Endodermal cell (in vitro differentiated cells): Measurements from ENCODE around the gene HOXC11. TPM values are rescaled to one million over a fixed set of nuclear protein-coding genes. Genes with fewer than 3 reads are reported as not detected.

Experiments
- DNase-seq: peaks from one replicate; pipeline ENCODE4 v3.0.0-alpha.2; 2017
- H3K27ac ChIP-seq: 2 replicates; pipeline ENCODE4 v1.5.1; 2013; ENCODE audit warnings: mild to moderate bottlenecking, low read depth, low read length, moderate library complexity
- H3K27me3 ChIP-seq: 2 replicates; pipeline ENCODE4 v1.6.1; 2013; ENCODE audit warnings: mild to moderate bottlenecking, low read length, moderate library complexity; ENCODE audit not compliant: insufficient read depth, control insufficient read depth, poor library complexity, severe bottlenecking
- H3K36me3 ChIP-seq: 2 replicates; pipeline ENCODE4 v1.7.0; 2013; ENCODE audit warnings: mild to moderate bottlenecking, low read length, moderate library complexity; ENCODE audit not compliant: control insufficient read depth, insufficient read depth
- H3K4me1 ChIP-seq: one replicate; pipeline ENCODE4 v1.7.0; 2013; ENCODE audit warnings: low read length; ENCODE audit not compliant: control insufficient read depth, insufficient read depth
- H3K4me3 ChIP-seq: 2 replicates; pipeline ENCODE4 v1.5.1; 2013; ENCODE audit warnings: mild to moderate bottlenecking, low read length, moderate library complexity
- H3K9ac ChIP-seq: 2 replicates; pipeline ENCODE4 v1.6.1; 2013; ENCODE audit warnings: mild to moderate bottlenecking, low read length, moderate library complexity; ENCODE audit not compliant: poor library complexity, severe bottlenecking; ENCODE audit errors: extremely low read depth
- H3K9me3 ChIP-seq: 2 replicates; pipeline ENCODE4 v1.6.1; 2013; ENCODE audit warnings: mild to moderate bottlenecking, low read length, moderate library complexity; ENCODE audit not compliant: control insufficient read depth
- H3K27ac Mint-ChIP-seq: 2 replicates; pipeline ENCODE4 v1.8.0; 2020; ENCODE audit warnings: mixed read lengths
- H3K27me3 Mint-ChIP-seq: 2 replicates; pipeline ENCODE4 v1.8.0; 2021; ENCODE audit warnings: mild to moderate bottlenecking, mixed read lengths; ENCODE audit not compliant: insufficient read depth
- H3K36me3 Mint-ChIP-seq: 2 replicates; pipeline ENCODE4 v1.8.0; 2020; ENCODE audit warnings: low read depth, mixed read lengths
- H3K4me1 Mint-ChIP-seq: 2 replicates; pipeline ENCODE4 v1.8.0; 2020; ENCODE audit warnings: mixed read lengths
- H3K4me3 Mint-ChIP-seq: 2 replicates; pipeline ENCODE4 v1.8.0; 2020; ENCODE audit warnings: mild to moderate bottlenecking, moderate library complexity, mixed read lengths
- H3K9me3 Mint-ChIP-seq: 2 replicates; pipeline ENCODE4 v1.8.0; 2020; ENCODE audit warnings: mild to moderate bottlenecking, mixed read lengths
- CTCF ChIP-seq: fragments of 200-600 bp; sonication (generic); conservative IDR thresholded peaks from 2 replicates; pipeline ENCODE4 v1.5.0; 2021; ENCODE audit warnings: antibody characterized with exemption, mild to moderate bottlenecking
- WGBS, 2 experiments: methylation state at CpG; one replicate each; pipeline versions ENCODE4 v1.1.5 to v1.1.7; 2013; ENCODE audit warnings: missing lambda C conversion rate in 2 of 2, mixed read lengths in 1 of 2; ENCODE audit not compliant: insufficient coverage in 1 of 2, insufficient read length in 1 of 2; 5-methylcytosine and 5-hydroxymethylcytosine counted together
- total RNA-seq, 2 donors: library from RNA; stranded (reverse); fragmentation: NEBNext Ultra II Directional in 1 of 2; extraction: Animal tissue kit (Norgen Biotek cat#: 25700) in 1 of 2; gene quantifications; 2 replicates in 1 of 2; 3 replicates in 1 of 2; pipeline ENCODE4 v1.2.1, GENCODE V29; 2021

HOXC11 gene
- total RNA-seq, 2 donors from 2014 or later = not detected

GRCh38 chr12:53950789-53951576 is 21.9 kb upstream of the HOXC11 start:
- no peaks in the 10 kb centered on the region for H3K36me3 Mint-ChIP-seq
- TF ChIP-seq CTCF = no peak
- no peaks in the 10 kb centered on the region for H3K4me1 ChIP-seq
- H3K27me3 ChIP-seq = peaks cover 100% of the 10 kb centered on the region
- H3K27me3 Mint-ChIP-seq = peaks cover 99% of the 10 kb centered on the region
- H3K4me1 Mint-ChIP-seq = no peaks in the 10 kb centered on the region
- H3K36me3 ChIP-seq = no peaks in the 10 kb centered on the region
- WGBS, 2 experiments = 11 to 13% methylated on average over 7 to 34 of the region's 34 CpGs
- DNase-seq = peak; percentile 62
- H3K9me3 Mint-ChIP-seq = peaks cover 2% of the 10 kb centered on the region
- no peak overlapping the region for H3K4me3 Mint-ChIP-seq
- H3K27ac ChIP-seq = no peak overlapping the region
- peaks cover 23% of the 10 kb centered on the region for H3K9me3 ChIP-seq
- no peak overlapping the region for H3K27ac Mint-ChIP-seq
- no peak overlapping the region for H3K9ac ChIP-seq
- no peak overlapping the region for H3K4me3 ChIP-seq

- Histone ChIP-seq H3K4me1 (no peaks in the 10 kb centered on the region), H3K36me3 (no peaks in the 10 kb centered on the region), H3K4me3 (no peak overlapping the region), H3K9me3 (peaks cover 23% of the 10 kb centered on the region), H3K9ac (no peak overlapping the region), H3K27ac (no peak overlapping the region), H3K27me3 (peaks cover 100% of the 10 kb centered on the region)
- Mint-ChIP-seq H3K27ac (no peak overlapping the region), H3K4me3 (no peak overlapping the region), H3K9me3 (peaks cover 2% of the 10 kb centered on the region), H3K36me3 (no peaks in the 10 kb centered on the region), H3K4me1 (no peaks in the 10 kb centered on the region), H3K27me3 (peaks cover 99% of the 10 kb centered on the region)
- no peak for TF ChIP-seq CTCF
- peak; percentile 71 for DNase-seq
- 6 to 14% methylated on average over 35 to 47 of the region's 47 CpGs for WGBS, 2 experiments
Observed at GRCh38 chr12:53951577-53952334, 21.2 kb upstream of the HOXC11 start.

GRCh38 chr12:53952335-53952694 is 20.6 kb upstream of the HOXC11 start:
- Mint-ChIP-seq H3K9me3 (peaks cover 2% of the 10 kb centered on the region), H3K27ac (no peak overlapping the region), H3K4me3 (no peak overlapping the region), H3K4me1 (no peaks in the 10 kb centered on the region), H3K27me3 (peaks cover 99% of the 10 kb centered on the region), H3K36me3 (no peaks in the 10 kb centered on the region)
- Histone ChIP-seq H3K36me3 (no peaks in the 10 kb centered on the region), H3K9me3 (peaks cover 23% of the 10 kb centered on the region), H3K4me3 (no peak overlapping the region), H3K27me3 (peaks cover 100% of the 10 kb centered on the region), H3K4me1 (no peaks in the 10 kb centered on the region), H3K9ac (no peak overlapping the region), H3K27ac (no peak overlapping the region)
- WGBS, 2 experiments = 0 to 8% methylated on average over 3 to 13 of the region's 13 CpGs
- TF ChIP-seq CTCF = peak; percentile 51
- DNase-seq = peak; percentile 78
